A673 (cell line): ENCODE measurements around the gene GAN. TPM values are rescaled to one million over a fixed set of nuclear protein-coding genes. Genes with fewer than 3 reads are reported as not detected.

Source experiments
- BruUV-seq: library from RNA; stranded (reverse); fragments of 400-500 nt; replicated peaks from 2 replicates; lab custom pipeline; 2021; lab: Mats Ljungman, UMichigan
- CTCF ChIA-PET: fragments of 300-600 bp; sonication (Branson Sonifier 250); formaldehyde crosslinking; loops from one replicate; lab custom pipeline; 2022; ENCODE audit warnings: antibody characterized with exemption; lab: Charles Lee
- POLR2A ChIA-PET: fragments of 300-600 bp; sonication (Branson Sonifier 250); formaldehyde crosslinking; loops from one replicate; lab custom pipeline; 2022; ENCODE audit warnings: antibody characterized with exemption; ENCODE audit not compliant: low non-redundant PET; lab: Charles Lee
- DNase-seq: peaks from one replicate; pipeline ENCODE4 v3.0.0-alpha.2; 2015; ENCODE audit warnings: low spot score
- H3K27ac ChIP-seq: fragments of 200-600 bp; sonication (generic); 2 replicates; pipeline ENCODE4 v1.5.1; 2016; ENCODE audit warnings: mixed run types, low read depth, mild to moderate bottlenecking, mixed read lengths, antibody characterized with exemption, low read length; ENCODE audit not compliant: poor library complexity, severe bottlenecking
- H3K27me3 ChIP-seq: fragments of 200-600 bp; sonication (generic); replicated peaks from 2 replicates; pipeline ENCODE4 v1.6.1; 2017; ENCODE audit warnings: mixed run types, low read depth, mild to moderate bottlenecking, mixed read lengths, antibody characterized with exemption, low read length; ENCODE audit not compliant: insufficient read depth, poor library complexity
- H3K36me3 ChIP-seq: fragments of 200-600 bp; sonication (generic); 2 replicates; pipeline ENCODE4 v1.6.1; 2016; ENCODE audit warnings: mixed run types, mild to moderate bottlenecking, mixed read lengths, antibody characterized with exemption, low read length; ENCODE audit not compliant: insufficient read depth, poor library complexity, severe bottlenecking
- H3K4me1 ChIP-seq: fragments of 200-600 bp; sonication (generic); 2 replicates; pipeline ENCODE4 v1.6.1; 2017; ENCODE audit warnings: mixed run types, mild to moderate bottlenecking, mixed read lengths, antibody characterized with exemption, low read length; ENCODE audit not compliant: insufficient read depth, poor library complexity, severe bottlenecking
- H3K4me3 ChIP-seq: fragments of 200-600 bp; sonication (generic); 2 replicates; pipeline ENCODE4 v1.5.1; 2016; ENCODE audit warnings: low read depth, mixed run types, mild to moderate bottlenecking, mixed read lengths, low read length; ENCODE audit not compliant: poor library complexity, severe bottlenecking
- H3K9me3 ChIP-seq: fragments of 200-600 bp; sonication (generic); 2 replicates; pipeline ENCODE4 v1.6.1; 2016; ENCODE audit warnings: mixed run types, low read depth, mild to moderate bottlenecking, mixed read lengths, antibody characterized with exemption, low read length; ENCODE audit not compliant: poor library complexity, severe bottlenecking
- CTCF ChIP-seq: fragments of 300-800, 200-600 bp; sonication (generic); conservative IDR thresholded peaks from 2 replicates; pipeline ENCODE4 v1.5.1; 2017; ENCODE audit warnings: low read depth, mild to moderate bottlenecking, antibody characterized with exemption, low read length, moderate library complexity, mixed read lengths
- EZH2 ChIP-seq: fragments of 200-600 bp; sonication (generic); IDR thresholded peaks from 2 replicates; pipeline ENCODE4 v1.6.1; 2017; ENCODE audit warnings: borderline replicate concordance, low read depth, mild to moderate bottlenecking, mixed read lengths, antibody characterized with exemption, low read length; ENCODE audit not compliant: poor library complexity, severe bottlenecking
- intact Hi-C: fragments of 100-400 bp; cut with micrococcal nuclease; formaldehyde crosslinking; loops from one replicate; pipeline ENCODE4 v1.10.0; 2022; ENCODE audit not compliant: unreplicated experiment
- total RNA-seq: library from RNA; stranded (reverse); gene quantifications from 2 replicates; pipeline ENCODE4 v1.2.3, GENCODE V29; 2021

Gene GAN
- total RNA-seq, 1 experiment from 2014 or later: 18.0 TPM

- H3K27ac ChIP-seq: no peak overlapping the region
- CTCF ChIA-PET: no interaction called here
These were observed 34.4 kb upstream of the GAN start for GRCh38 chr16:81280393-81280792.

GRCh38 chr16:81283044-81283443 lies 31.7 kb upstream of the GAN start:
- no peak overlapping the region for H3K27ac ChIP-seq
- ChIA-PET CTCF (no interaction called here), POLR2A (no interaction called here)
- intact Hi-C loops: no loop called here
- TF ChIP-seq CTCF: no peak
- TF ChIP-seq EZH2: no peak
- no peak overlapping the region for H3K4me3 ChIP-seq
- no peaks in the 10 kb centered on the region for H3K4me1 ChIP-seq
- H3K27me3 ChIP-seq: no peaks in the 10 kb centered on the region
- H3K9me3 ChIP-seq: no peaks in the 10 kb centered on the region
- H3K36me3 ChIP-seq: no peaks in the 10 kb centered on the region
- DNase-seq: no peak
- BruUV-seq: no TSS peak

More at GRCh38 chr16:81280393-81280792, 34.4 kb upstream of the GAN start:
- intact Hi-C loops: no loop called here
- no peaks in the 10 kb centered on the region for H3K36me3 ChIP-seq
- H3K4me1 ChIP-seq: no peaks in the 10 kb centered on the region
- H3K27me3 ChIP-seq: no peaks in the 10 kb centered on the region
- DNase-seq: no peak
- no peak overlapping the region for H3K4me3 ChIP-seq
- POLR2A ChIA-PET: no interaction called here
- H3K9me3 ChIP-seq: no peaks in the 10 kb centered on the region
- TF ChIP-seq EZH2 (no peak), CTCF (no peak)
- BruUV-seq: no TSS peak

GRCh38 chr16:81284995-81285600 lies 29.7 kb upstream of the GAN start:
- no peaks in the 10 kb centered on the region for H3K9me3 ChIP-seq
- H3K4me1 ChIP-seq: no peaks in the 10 kb centered on the region
- TF ChIP-seq EZH2: no peak
- no peak for TF ChIP-seq CTCF
- H3K27ac ChIP-seq: no peak overlapping the region
- POLR2A ChIA-PET: no interaction called here
- no peaks in the 10 kb centered on the region for H3K27me3 ChIP-seq
- no TSS peak for BruUV-seq
- CTCF ChIA-PET: no interaction called here
- DNase-seq: no peak
- intact Hi-C loops: no loop called here
- no peak overlapping the region for H3K4me3 ChIP-seq
- no peaks in the 10 kb centered on the region for H3K36me3 ChIP-seq
